ENCODE results near the gene PSMB7.

Gene PSMB7

DNA sequence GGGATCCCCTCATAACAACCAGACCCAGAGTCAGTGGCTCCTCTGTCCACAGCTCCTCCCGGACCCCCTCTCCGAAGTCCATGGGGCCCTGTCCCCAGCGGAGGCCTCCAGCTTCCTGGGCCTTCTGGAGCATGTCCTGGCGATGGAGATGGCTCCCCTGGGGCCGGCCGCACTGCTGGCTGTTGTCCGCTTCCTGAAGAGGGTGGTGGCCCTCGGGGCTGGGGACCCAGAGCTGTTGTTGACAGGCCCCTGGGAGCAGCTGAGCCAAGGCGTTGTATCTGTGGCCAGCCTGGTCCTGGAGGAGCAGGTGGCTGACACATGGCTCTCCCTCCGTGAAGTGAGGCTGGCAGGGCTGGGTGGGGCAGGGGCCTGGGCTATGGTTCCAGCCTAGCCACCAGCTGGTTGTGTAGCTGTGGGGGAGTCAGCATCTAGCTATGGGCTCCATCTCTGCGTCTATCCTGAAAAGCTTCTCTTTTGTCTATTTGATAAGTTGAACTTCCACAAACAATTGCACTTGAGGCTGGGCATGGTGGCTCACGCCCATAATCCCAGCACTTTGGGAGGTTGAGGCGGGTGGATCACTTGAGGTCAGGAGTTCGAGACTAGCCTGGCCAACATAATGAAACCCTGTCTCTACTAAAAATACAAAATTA is 39.7 kb upstream of the PSMB7 start:
- no peak for TF ChIP-seq NFIC (IDR thresholded peaks at IDR 0.05)
- TF ChIP-seq, protein P1, sequence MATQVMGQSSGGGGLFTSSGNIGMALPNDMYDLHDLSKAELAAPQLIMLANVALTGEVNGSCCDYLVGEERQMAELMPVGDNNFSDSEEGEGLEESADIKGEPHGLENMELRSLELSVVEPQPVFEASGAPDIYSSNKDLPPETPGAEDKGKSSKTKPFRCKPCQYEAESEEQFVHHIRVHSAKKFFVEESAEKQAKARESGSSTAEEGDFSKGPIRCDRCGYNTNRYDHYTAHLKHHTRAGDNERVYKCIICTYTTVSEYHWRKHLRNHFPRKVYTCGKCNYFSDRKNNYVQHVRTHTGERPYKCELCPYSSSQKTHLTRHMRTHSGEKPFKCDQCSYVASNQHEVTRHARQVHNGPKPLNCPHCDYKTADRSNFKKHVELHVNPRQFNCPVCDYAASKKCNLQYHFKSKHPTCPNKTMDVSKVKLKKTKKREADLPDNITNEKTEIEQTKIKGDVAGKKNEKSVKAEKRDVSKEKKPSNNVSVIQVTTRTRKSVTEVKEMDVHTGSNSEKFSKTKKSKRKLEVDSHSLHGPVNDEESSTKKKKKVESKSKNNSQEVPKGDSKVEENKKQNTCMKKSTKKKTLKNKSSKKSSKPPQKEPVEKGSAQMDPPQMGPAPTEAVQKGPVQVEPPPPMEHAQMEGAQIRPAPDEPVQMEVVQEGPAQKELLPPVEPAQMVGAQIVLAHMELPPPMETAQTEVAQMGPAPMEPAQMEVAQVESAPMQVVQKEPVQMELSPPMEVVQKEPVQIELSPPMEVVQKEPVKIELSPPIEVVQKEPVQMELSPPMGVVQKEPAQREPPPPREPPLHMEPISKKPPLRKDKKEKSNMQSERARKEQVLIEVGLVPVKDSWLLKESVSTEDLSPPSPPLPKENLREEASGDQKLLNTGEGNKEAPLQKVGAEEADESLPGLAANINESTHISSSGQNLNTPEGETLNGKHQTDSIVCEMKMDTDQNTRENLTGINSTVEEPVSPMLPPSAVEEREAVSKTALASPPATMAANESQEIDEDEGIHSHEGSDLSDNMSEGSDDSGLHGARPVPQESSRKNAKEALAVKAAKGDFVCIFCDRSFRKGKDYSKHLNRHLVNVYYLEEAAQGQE (IDR thresholded peaks at IDR 0.05; ENCODE audit: low read depth): no peak
- TF ChIP-seq ZBTB7A (IDR thresholded peaks at IDR 0.05; ENCODE audit: low read depth): no peak
- TF ChIP-seq TCF12 (IDR thresholded peaks at IDR 0.05; ENCODE audit: low read depth): no peak
- TF ChIP-seq TEAD4 (IDR thresholded peaks at IDR 0.05): no peak
- no peak for TF ChIP-seq EP300 (IDR thresholded peaks at IDR 0.05; ENCODE audit: borderline replicate concordance)
- TF ChIP-seq EGR1 (IDR thresholded peaks at IDR 0.05): no peak
- no peak for TF ChIP-seq TAF1 (IDR thresholded peaks at IDR 0.05; ENCODE audit: low read depth)
- no peak for TF ChIP-seq RAD21 (IDR thresholded peaks at IDR 0.05; ENCODE audit: low read depth)
- TF ChIP-seq, protein P2, sequence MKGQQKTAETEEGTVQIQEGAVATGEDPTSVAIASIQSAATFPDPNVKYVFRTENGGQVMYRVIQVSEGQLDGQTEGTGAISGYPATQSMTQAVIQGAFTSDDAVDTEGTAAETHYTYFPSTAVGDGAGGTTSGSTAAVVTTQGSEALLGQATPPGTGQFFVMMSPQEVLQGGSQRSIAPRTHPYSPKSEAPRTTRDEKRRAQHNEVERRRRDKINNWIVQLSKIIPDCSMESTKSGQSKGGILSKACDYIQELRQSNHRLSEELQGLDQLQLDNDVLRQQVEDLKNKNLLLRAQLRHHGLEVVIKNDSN (IDR thresholded peaks at IDR 0.05): no peak
- TF ChIP-seq, protein P3, sequence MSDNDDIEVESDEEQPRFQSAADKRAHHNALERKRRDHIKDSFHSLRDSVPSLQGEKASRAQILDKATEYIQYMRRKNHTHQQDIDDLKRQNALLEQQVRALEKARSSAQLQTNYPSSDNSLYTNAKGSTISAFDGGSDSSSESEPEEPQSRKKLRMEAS (IDR thresholded peaks at IDR 0.05): no peak
- TF ChIP-seq YY1 (IDR thresholded peaks at IDR 0.05; ENCODE audit: low read depth): no peak
- no peak for TF ChIP-seq CEBPB (IDR thresholded peaks at IDR 0.05)
- no peak for TF ChIP-seq FOXM1 (IDR thresholded peaks at IDR 0.05; ENCODE audit: borderline replicate concordance, low read depth)
- no peak for TF ChIP-seq CREB1 (IDR thresholded peaks at IDR 0.05; ENCODE audit: low read depth)

DNA sequence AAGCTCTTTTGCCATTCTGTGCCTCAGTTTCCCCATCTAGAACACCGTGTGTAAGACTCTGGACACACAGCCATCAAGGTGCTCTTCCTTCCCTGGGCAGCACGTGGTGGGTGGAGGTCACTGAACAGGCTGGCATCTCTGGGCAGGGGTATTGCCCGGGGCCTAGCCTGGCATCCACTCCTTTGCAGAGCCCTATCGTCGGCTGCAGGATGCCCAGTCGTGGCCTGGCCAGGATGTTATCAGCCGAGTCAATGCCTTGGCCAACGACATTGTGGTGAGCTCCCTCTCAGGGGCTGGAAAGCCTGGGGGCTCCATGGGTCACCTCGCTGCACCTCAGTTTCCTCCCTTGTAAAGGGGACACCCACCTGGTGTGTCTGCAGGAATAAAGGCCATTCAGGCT is 39.1 kb upstream of the PSMB7 start:
- TF ChIP-seq, protein P3 (IDR thresholded peaks at IDR 0.05): no peak
- TF ChIP-seq CEBPB (IDR thresholded peaks at IDR 0.05) (no peak), RAD21 (IDR thresholded peaks at IDR 0.05; ENCODE audit: low read depth) (no peak), FOXM1 (IDR thresholded peaks at IDR 0.05; ENCODE audit: borderline replicate concordance, low read depth) (no peak), YY1 (IDR thresholded peaks at IDR 0.05; ENCODE audit: low read depth) (no peak), TEAD4 (IDR thresholded peaks at IDR 0.05) (no peak), CREB1 (IDR thresholded peaks at IDR 0.05; ENCODE audit: low read depth) (no peak), NFIC (IDR thresholded peaks at IDR 0.05) (no peak)
- TF ChIP-seq, protein P1 (IDR thresholded peaks at IDR 0.05; ENCODE audit: low read depth): no peak

DNA sequence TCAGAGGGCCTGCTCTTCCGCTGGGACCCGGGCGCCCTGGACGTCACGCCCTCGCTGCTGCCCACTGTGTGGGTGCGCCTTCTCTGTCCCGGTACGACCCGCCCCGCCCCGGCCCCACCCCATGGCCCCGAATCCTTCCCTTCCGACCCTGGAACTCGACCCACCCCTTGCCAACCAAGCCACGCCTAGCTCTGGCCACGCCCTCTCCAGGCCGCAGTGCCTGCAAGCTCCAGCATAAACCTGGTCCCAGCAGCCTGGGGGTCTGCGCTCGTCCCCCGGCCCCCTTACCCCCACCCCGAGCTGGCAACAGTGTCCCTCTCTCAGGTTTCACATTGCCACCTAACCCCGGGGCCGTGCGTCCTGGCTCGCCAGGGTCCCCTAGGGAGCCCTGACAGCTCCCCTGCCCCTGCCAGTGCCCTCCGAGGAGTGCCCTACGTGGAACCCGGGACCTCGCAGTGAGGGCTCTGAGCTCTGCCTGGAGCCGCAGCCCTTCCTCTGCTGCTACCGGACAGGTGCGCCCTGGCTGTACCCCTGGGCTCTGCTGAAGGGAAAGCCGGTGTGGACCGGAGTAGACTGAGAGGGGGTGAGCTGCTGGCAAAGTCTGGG is 38.4 kb upstream of the PSMB7 start:
- no peak for TF ChIP-seq TCF12 (IDR thresholded peaks at IDR 0.05; ENCODE audit: low read depth)
- no peak for TF ChIP-seq TAF1 (IDR thresholded peaks at IDR 0.05; ENCODE audit: low read depth)
- TF ChIP-seq ZBTB7A (IDR thresholded peaks at IDR 0.05; ENCODE audit: low read depth): 0 out of 2 replicates have a peak, but pooled peaks have one; percentile 57
- TF ChIP-seq TEAD4 (IDR thresholded peaks at IDR 0.05): no peak

DNA sequence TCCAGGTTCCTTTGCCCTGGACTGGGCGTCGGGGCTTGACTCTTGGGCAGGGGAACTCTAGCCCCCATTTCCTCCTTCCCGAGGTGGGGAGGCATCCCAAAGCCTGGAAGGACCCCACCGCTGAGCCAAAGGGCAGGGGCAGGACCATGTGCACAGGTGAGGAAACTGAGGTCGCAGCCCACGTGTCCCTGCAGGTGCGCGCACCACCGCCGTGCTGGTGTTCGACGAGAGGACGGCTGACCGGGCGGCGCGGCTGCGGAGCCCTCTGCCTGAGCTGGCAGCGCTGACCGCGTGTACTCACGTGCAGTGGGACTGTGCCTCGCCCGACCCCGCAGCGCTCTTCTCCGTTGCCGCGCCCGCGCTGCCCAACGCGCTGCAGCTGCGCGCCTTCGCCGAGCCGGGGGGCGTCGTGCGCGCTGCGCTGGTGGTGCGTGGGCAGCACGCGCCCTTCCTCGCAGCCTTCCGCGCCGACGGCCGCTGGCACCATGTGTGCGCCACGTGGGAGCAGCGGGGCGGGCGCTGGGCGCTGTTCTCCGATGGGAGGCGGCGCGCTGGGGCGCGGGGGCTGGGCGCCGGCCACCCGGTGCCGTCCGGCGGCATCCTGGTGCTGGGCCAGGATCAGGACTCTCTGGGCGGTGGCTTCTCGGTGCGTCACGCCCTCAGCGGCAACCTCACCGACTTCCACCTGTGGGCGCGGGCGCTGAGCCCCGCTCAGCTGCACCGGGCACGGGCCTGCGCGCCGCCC is 37.8 kb upstream of the PSMB7 start:
- TF ChIP-seq TAF1 (IDR thresholded peaks at IDR 0.05; ENCODE audit: low read depth): no peak
- TF ChIP-seq EGR1 (IDR thresholded peaks at IDR 0.05): no peak
- TF ChIP-seq, protein P3 (IDR thresholded peaks at IDR 0.05): peak; percentile 98
- TF ChIP-seq NFIC (IDR thresholded peaks at IDR 0.05): 0 out of 2 replicates have a peak, but pooled peaks have one; percentile 14
- TF ChIP-seq, protein P2 (IDR thresholded peaks at IDR 0.05): peak; percentile 58; the same call in 1 of the 2 replicates

DNA sequence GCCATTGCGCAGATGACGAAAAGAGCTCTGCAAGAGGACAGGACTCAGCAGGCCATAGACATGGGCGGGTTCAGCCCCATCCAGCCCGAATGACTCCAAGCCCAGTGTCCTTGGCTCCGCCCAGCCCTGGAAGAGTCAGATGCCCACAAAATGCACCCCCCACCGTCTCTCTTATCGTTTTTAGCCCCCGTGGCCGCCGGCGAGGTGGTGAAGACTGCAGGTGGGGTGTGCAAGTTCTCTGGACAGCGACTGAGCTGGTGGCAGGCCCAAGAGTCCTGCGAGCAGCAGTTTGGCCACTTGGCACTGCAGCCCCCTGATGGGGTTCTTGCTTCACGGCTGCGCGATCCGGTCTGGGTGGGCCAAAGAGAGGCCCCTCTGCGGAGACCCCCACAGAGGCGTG is 37.1 kb upstream of the PSMB7 start:
- TF ChIP-seq CEBPB (IDR thresholded peaks at IDR 0.05): no peak
- TF ChIP-seq YY1 (IDR thresholded peaks at IDR 0.05; ENCODE audit: low read depth): no peak
- TF ChIP-seq TCF12 (IDR thresholded peaks at IDR 0.05; ENCODE audit: low read depth): no peak
- TF ChIP-seq NFIC (IDR thresholded peaks at IDR 0.05): no peak
- TF ChIP-seq CREB1 (IDR thresholded peaks at IDR 0.05; ENCODE audit: low read depth): no peak
- TF ChIP-seq, protein P1 (IDR thresholded peaks at IDR 0.05; ENCODE audit: low read depth): no peak
- no peak for TF ChIP-seq RAD21 (IDR thresholded peaks at IDR 0.05; ENCODE audit: low read depth)
- no peak for TF ChIP-seq ZBTB7A (IDR thresholded peaks at IDR 0.05; ENCODE audit: low read depth)
- TF ChIP-seq EGR1 (IDR thresholded peaks at IDR 0.05): no peak
- TF ChIP-seq TAF1 (IDR thresholded peaks at IDR 0.05; ENCODE audit: low read depth): no peak
- TF ChIP-seq TEAD4 (IDR thresholded peaks at IDR 0.05): no peak
- no peak for TF ChIP-seq FOXM1 (IDR thresholded peaks at IDR 0.05; ENCODE audit: borderline replicate concordance, low read depth)
- TF ChIP-seq, protein P3 (IDR thresholded peaks at IDR 0.05): no peak
